ENCODE results near the gene MAPK9. TPM values are rescaled to one million over a fixed set of nuclear protein-coding genes. Genes with fewer than 3 reads are reported as not detected.

The MAPK9 gene
- total and polyA plus RNA-seq, 2 experiments from 2014 or later, result 17.8 to 31.3 TPM

GRCh38 chr5:180250329-180250728, 41.6 kb downstream of the MAPK9 start:
- Histone ChIP-seq H3K27ac (no peak overlapping the region), H3K9me3 (ENCODE audit: low read depth) (peaks cover 7% of the 10 kb centered on the region), H3K9me2 (replicated peaks; ENCODE audit: insufficient read depth) (no peaks in the 10 kb centered on the region), H3K4me2 (no peak overlapping the region), H3K4me1 (ENCODE audit: insufficient read depth) (no peaks in the 10 kb centered on the region), H4K20me1 (ENCODE audit: insufficient read depth, poor library complexity, severe bottlenecking) (no peaks in the 10 kb centered on the region), H3K79me2 (no peaks in the 10 kb centered on the region), H3K27me3 (no peaks in the 10 kb centered on the region), H2AFZ (no peak overlapping the region), H3K4me3 (no peak overlapping the region), H3K36me3 (replicated peaks; ENCODE audit: insufficient read depth, low read depth) (no peaks in the 10 kb centered on the region)
- WGBS (ENCODE audit: low lambda C conversion rate, missing lambda C conversion rate), result 94% methylated on average over 4 of the region's 4 CpGs
- no peak for DNase-seq (ENCODE audit: low spot score)
- TF ChIP-seq EZH2phosphoT487 (IDR thresholded peaks at IDR 0.05; ENCODE audit: low read depth, severe bottlenecking, unreplicated experiment) (no peak), EZH2 (IDR thresholded peaks at IDR 0.05; ENCODE audit: borderline replicate concordance) (no peak)
- TF ChIP-seq, protein P1, sequence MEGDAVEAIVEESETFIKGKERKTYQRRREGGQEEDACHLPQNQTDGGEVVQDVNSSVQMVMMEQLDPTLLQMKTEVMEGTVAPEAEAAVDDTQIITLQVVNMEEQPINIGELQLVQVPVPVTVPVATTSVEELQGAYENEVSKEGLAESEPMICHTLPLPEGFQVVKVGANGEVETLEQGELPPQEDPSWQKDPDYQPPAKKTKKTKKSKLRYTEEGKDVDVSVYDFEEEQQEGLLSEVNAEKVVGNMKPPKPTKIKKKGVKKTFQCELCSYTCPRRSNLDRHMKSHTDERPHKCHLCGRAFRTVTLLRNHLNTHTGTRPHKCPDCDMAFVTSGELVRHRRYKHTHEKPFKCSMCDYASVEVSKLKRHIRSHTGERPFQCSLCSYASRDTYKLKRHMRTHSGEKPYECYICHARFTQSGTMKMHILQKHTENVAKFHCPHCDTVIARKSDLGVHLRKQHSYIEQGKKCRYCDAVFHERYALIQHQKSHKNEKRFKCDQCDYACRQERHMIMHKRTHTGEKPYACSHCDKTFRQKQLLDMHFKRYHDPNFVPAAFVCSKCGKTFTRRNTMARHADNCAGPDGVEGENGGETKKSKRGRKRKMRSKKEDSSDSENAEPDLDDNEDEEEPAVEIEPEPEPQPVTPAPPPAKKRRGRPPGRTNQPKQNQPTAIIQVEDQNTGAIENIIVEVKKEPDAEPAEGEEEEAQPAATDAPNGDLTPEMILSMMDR (IDR thresholded peaks at IDR 0.05; ENCODE audit: poor library complexity), result no peak

DNA sequence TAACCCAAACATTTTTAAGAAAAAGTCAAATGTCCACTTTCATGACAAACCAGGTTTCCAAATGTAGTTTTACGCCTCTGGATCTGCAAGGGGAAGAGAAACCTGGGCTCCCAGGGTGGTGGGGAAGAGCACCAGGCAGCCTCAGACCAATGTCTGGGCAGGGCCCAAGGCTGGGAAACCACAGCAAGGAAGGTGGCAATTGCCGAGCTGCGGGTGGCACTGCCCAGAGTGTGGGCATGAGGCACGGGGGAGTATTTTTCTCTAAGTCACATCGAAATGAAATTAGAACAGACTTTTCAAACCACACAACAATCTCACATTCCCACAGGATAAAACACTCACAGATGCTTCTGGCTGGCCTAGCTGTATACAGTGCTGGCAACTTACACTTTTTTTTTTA, 50.3 kb downstream of the MAPK9 start:
- TF ChIP-seq EZH2phosphoT487 (IDR thresholded peaks at IDR 0.05; ENCODE audit: low read depth, severe bottlenecking, unreplicated experiment), result no peak
- TF ChIP-seq, protein P1 (IDR thresholded peaks at IDR 0.05; ENCODE audit: poor library complexity), result no peak
- no peak for TF ChIP-seq EZH2 (IDR thresholded peaks at IDR 0.05; ENCODE audit: borderline replicate concordance)
- H3K36me3 ChIP-seq (replicated peaks; ENCODE audit: insufficient read depth, low read depth), result no peaks in the 10 kb centered on the region

DNA sequence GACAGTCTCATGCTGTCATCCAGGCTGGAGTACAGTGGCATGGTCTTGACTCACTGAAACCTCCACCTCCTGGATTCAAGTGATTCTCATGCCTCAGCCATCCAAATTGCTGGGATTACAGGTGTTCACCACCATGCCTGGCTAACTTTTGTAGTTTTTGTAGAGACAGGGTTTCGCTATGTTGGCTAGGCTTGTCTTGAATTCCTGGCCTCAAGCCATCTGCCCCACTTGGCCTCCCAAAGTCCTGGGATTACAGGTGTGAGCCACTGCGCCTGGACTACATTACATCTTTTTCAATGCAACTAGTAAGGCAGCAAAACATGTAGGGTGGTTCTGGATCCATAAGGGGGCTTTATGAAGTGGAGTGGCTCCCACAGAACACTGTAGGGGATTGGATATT, 53.3 kb downstream of the MAPK9 start:
- no peak overlapping the region for H2AFZ ChIP-seq
- no peaks in the 10 kb centered on the region for H3K36me3 ChIP-seq (replicated peaks; ENCODE audit: insufficient read depth, low read depth)
- H3K27ac ChIP-seq, result no peak overlapping the region
- 88% methylated on average over 2 of the region's 2 CpGs for WGBS (ENCODE audit: low lambda C conversion rate, missing lambda C conversion rate)
- H4K20me1 ChIP-seq (ENCODE audit: insufficient read depth, poor library complexity, severe bottlenecking), result no peaks in the 10 kb centered on the region
- no peaks in the 10 kb centered on the region for H3K4me1 ChIP-seq (ENCODE audit: insufficient read depth)
- no peaks in the 10 kb centered on the region for H3K27me3 ChIP-seq
- no peak for DNase-seq (ENCODE audit: low spot score)
- no peak for TF ChIP-seq EZH2phosphoT487 (IDR thresholded peaks at IDR 0.05; ENCODE audit: low read depth, severe bottlenecking, unreplicated experiment)
- TF ChIP-seq, protein P1 (IDR thresholded peaks at IDR 0.05; ENCODE audit: poor library complexity), result no peak
- no peak for TF ChIP-seq EZH2 (IDR thresholded peaks at IDR 0.05; ENCODE audit: borderline replicate concordance)
- H3K79me2 ChIP-seq, result no peaks in the 10 kb centered on the region
- H3K4me3 ChIP-seq, result no peak overlapping the region
- H3K4me2 ChIP-seq, result no peak overlapping the region
- no peaks in the 10 kb centered on the region for H3K9me3 ChIP-seq (ENCODE audit: low read depth)
- no peaks in the 10 kb centered on the region for H3K9me2 ChIP-seq (replicated peaks; ENCODE audit: insufficient read depth)

More for the DNA sequence above, 50.3 kb downstream of the MAPK9 start:
- 94% methylated on average over 5 of the region's 5 CpGs for WGBS (ENCODE audit: low lambda C conversion rate, missing lambda C conversion rate)
- Histone ChIP-seq H3K9me2 (replicated peaks; ENCODE audit: insufficient read depth) (no peaks in the 10 kb centered on the region), H3K4me2 (no peak overlapping the region), H4K20me1 (ENCODE audit: insufficient read depth, poor library complexity, severe bottlenecking) (no peaks in the 10 kb centered on the region), H3K9me3 (ENCODE audit: low read depth) (no peaks in the 10 kb centered on the region), H3K4me3 (no peak overlapping the region), H3K4me1 (ENCODE audit: insufficient read depth) (no peaks in the 10 kb centered on the region), H3K27me3 (no peaks in the 10 kb centered on the region), H3K79me2 (no peaks in the 10 kb centered on the region), H3K27ac (no peak overlapping the region), H2AFZ (no peak overlapping the region)
- DNase-seq (ENCODE audit: low spot score), result no peak

GRCh38 chr5:180235846-180236245, 56.0 kb downstream of the MAPK9 start:
- TF ChIP-seq, protein P1 (IDR thresholded peaks at IDR 0.05; ENCODE audit: poor library complexity), result no peak
- TF ChIP-seq EZH2phosphoT487 (IDR thresholded peaks at IDR 0.05; ENCODE audit: low read depth, severe bottlenecking, unreplicated experiment), result no peak
- no peak for TF ChIP-seq EZH2 (IDR thresholded peaks at IDR 0.05; ENCODE audit: borderline replicate concordance)
- Histone ChIP-seq H2AFZ (no peak overlapping the region), H3K9me2 (replicated peaks; ENCODE audit: insufficient read depth) (no peaks in the 10 kb centered on the region), H3K4me3 (no peak overlapping the region), H4K20me1 (ENCODE audit: insufficient read depth, poor library complexity, severe bottlenecking) (no peaks in the 10 kb centered on the region), H3K4me2 (no peak overlapping the region), H3K79me2 (no peaks in the 10 kb centered on the region), H3K9me3 (ENCODE audit: low read depth) (no peaks in the 10 kb centered on the region), H3K4me1 (ENCODE audit: insufficient read depth) (peaks cover 7% of the 10 kb centered on the region), H3K27me3 (no peaks in the 10 kb centered on the region), H3K27ac (no peak overlapping the region), H3K36me3 (replicated peaks; ENCODE audit: insufficient read depth, low read depth) (no peaks in the 10 kb centered on the region)
- 93% methylated on average over 1 of the region's 1 CpG for WGBS (ENCODE audit: low lambda C conversion rate, missing lambda C conversion rate)
- no peak for DNase-seq (ENCODE audit: low spot score)
